HG02759 (cell line): ENCODE measurements around the gene LRRC2.

Experiments
- ATAC-seq: cut with Tn5 transposase; IDR thresholded peaks from one replicate; pipeline ENCODE4 v1.9.1; 2021; ENCODE audit warnings: mild to moderate bottlenecking, moderate library complexity; ENCODE audit not compliant: unreplicated experiment

LRRC2 gene

GRCh38 chr3:46482632-46483350 lies 83.3 kb downstream of the LRRC2 start:
- no peak for ATAC-seq

GRCh38 chr3:46481636-46482035 lies 84.5 kb downstream of the LRRC2 start:
- no peak for ATAC-seq

DNA sequence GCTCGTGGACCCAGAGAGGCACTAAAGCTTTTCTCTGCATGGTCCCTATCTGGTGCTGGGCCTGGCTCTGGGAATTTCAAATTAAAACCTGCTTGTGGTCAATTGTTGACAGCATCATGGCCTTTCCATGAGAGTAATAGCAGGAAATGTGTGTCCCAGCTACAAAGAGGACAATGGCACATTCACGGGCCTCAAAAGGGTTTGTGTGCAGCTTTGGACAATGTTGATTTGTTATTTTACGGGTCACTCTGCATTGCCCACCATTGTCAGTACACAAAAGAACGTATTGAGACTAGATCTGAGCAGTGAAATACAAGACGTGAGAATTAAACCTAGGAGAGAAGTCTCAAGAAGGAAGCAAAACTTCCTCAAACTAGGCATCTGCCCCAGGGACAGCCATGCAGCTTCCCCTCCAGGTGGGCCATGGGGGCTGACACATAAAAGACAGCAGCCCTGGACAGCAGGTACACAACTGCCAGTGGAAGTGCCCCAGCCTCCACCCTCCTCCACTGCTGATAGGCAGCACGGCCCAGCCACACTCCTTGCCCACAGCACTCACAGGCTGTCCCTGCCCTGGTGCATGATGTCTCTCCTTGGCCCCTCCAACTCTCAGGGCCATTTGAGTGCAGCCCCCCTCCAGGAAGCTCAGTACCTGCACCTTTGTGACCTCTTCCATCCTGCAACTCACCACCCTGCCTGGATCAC lies 85.5 kb downstream of the LRRC2 start:
- ATAC-seq: no peak

DNA sequence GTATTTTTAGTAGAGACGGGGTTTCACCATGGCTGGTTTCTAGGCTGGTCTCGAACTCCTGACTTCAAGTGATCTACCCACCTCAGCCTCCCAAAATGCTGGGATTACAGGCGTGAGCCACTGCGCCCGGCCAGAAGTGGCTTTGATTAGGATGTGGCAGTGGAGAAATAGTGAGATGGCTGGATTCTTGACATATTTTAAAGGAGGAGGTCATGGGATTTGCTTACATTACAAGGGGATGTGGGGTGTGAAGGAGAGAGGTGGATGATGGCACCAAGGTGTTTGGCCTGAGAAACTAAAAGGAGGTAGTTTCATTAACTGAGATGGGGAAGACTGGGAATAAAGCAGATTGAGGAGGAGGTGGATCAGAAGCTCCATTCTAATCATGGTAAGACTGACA lies 86.4 kb downstream of the LRRC2 start:
- no peak for ATAC-seq

DNA sequence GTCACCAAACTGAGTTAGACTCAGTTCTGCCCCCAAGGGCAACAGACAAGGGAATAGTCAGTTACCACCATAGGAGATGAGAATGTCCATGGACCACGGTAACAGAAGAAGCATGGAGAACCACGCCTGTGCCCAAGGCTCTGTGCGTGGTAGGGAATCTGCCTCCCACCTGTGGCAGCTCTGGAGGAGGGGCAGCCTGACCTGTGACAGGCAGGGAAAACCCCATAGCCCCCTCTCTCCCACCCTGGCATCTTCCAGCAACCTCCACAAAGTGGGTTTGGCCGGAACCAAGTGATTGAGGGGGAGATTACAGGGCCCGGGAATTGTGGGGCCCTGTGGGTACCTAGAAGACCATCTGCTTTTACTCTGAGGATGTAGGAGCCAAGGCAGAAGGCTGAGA lies 87.1 kb downstream of the LRRC2 start:
- no peak for ATAC-seq

DNA sequence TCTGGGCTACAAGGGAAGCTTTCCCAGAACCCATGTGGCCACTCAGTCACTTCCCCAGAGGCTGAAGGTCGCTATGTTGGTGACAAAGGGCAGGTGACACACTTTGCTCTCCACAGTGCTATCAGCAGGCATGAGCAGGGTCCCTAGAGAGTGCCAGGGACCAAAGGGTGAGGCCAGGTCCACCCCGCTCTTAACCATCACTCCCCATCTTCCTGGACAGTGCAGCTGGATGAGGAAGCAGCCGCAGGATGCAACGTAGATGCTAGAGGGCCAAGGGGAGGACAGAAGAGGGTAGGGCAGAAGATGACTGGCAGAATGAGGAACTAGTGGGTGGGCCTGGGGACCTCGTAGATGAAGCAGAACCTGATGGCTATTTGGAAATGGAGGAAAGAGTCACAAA lies 87.8 kb downstream of the LRRC2 start:
- no peak for ATAC-seq

- ATAC-seq: no peak
Measured at GRCh38 chr3:46477756-46478155, 88.3 kb downstream of the LRRC2 start.

GRCh38 chr3:46477145-46477544 lies 89.0 kb downstream of the LRRC2 start:
- no peak for ATAC-seq

DNA sequence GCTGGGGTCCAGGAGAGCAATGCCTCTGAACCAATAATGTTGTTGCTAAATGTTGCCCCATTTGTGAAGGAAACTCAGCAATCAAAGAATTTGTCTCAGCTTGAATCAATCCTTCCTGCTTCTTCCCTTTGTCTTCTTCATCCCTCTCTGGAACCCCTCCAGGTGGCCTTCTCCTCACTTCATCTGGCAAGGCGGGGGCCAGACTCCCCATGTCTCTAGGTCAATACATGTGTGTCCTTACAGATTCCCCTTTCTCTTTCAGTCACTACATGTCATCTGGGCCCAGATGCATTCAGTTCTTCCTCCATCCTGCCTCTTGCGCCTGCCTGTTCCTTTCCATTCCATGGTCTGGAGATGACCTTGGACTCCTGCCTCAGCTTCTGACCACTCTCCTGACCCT lies 93.4 kb downstream of the LRRC2 start:
- no peak for ATAC-seq

GRCh38 chr3:46471371-46471914 lies 94.7 kb downstream of the LRRC2 start:
- no peak for ATAC-seq

DNA sequence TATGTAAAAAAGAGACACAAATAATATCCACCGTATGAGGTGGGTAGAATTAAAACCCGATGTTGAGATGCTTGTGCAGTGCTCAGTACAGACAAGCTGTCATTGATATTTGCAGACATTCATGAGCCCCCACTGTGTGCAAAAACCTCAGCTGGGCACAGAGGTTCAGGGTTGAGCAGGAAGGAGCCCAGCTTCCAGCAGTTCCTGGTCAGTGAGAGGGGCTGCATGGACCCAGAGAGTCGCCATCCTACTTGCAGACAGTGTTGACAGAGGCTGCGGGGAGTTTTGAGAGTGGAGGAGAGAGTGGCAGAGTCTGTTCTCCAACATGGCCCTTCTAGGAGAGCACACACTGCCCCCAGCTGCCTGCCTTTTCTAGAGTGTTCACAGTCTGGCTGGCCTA lies 95.3 kb downstream of the LRRC2 start:
- no peak for ATAC-seq

DNA sequence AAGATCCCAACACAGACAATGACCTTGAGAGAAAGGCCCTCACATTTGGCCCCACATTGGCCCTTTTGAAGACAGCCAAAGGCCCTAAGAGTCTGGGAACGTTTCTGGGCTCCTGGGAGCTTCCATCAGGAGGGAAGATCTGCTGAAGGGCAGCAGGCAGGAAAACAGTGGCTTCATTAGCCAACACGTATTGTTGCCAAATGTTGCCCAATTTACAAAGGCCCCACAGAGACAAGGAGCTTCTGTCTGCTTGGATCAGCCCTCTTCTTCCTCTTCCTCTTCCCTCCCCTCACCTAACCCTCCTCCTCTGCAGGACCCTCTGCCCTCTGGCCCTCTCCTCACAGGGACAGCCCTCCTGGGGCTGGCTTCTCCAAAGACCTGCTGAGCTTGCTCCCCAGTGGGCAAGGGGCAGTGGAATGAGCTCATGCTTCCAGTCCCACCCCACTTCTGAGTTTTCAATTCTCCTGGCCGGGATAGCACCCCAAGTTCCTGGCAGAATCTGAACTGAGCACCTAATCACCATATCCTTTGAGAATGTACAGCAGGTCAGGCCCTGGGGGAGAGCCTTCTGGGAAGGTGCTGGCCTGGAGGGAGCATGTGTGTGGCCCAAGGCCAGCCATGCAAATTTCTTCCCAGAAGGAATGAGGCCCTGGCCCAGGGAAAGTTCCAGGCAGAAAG lies 96.3 kb downstream of the LRRC2 start:
- no peak for ATAC-seq

DNA sequence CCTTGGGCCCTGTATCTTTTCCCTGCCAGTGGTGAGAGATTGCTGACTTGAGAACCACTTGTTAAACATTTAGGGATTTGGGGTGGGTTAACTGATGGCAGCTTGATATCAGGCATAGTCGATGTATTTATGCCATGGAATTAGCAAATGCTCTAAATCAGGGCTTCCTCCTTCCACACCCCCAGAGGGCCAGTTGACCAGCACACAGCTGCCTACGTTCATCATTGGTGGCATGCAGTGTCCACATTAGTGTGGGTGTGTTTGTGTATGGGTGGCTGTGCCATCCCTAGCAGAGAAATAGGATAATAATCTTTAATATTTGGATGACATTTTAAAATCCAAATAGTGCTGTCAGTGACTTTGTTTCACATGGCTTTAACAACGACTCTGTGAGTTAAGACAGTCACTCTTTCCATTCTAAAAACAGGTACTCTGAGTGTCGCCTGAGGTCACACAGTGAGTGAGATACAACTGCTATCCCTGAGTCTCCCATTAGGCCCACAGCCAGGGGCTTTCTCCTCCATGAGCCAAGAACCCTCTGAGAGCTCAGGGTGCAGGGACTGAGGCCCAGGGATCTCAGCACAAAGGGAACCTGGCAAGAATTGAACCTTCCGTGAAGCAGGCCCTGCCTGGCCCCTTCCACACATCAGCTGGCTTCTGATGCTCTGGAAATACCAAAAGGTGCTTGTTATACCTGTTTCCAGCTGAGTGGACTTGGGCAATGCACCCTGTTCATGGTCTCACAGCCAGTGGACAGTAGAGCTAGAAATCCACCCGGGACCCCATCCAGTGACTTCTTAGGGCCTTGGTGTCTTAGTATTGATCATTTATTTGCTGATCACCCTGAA lies 97.1 kb downstream of the LRRC2 start:
- no peak for ATAC-seq

GRCh38 chr3:46467562-46467961 lies 98.5 kb downstream of the LRRC2 start:
- no peak for ATAC-seq

DNA sequence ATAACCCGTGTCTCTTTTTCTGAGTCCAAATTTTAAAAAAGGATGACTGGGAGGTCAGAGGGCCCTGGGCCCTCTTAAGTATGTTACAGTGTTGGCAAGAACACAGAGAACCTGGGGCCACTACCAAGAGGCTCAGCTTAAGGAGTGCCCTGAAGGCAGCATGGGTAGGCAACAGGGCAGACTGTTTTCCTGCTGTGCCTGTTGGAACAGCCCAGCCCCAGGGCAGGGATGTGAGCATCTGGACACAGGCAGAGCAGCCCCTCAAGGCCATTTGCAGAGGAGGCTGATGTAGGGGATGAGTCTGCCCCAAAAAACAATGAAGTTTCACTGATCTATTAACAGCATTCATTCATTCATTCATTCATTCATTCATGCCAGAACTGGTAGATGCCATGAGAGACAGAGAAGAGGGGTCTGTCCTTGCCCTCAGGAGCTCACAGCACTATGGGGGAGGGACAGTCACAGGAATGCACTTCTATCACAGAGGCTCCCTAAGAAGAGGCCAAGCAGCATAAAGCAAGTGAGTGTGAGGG lies 99.2 kb downstream of the LRRC2 start:
- ATAC-seq: no peak

- no peak for ATAC-seq
Measured at GRCh38 chr3:46466273-46466672, 99.8 kb downstream of the LRRC2 start.
